ENCODE results near the gene SESN3. TPM values are rescaled to one million over a fixed set of nuclear protein-coding genes. Genes with fewer than 3 reads are reported as not detected.
"Not testable (repeated sequence)": the region's sequence is repeated elsewhere in the genome, so short reads cannot be mapped to it uniquely, and the experiment has no call there.

Gene SESN3
- total RNA-seq: 1 to 10 TPM; 2.8 to 8.8 (median 5.5) TPM
- long read RNA-seq: 0 reads

- 1% methylated on average over 31 of the region's 40 CpGs for WGBS (ENCODE audit: insufficient coverage, low coverage, low lambda C conversion rate, missing lambda C conversion rate)
- H3K27me3 ChIP-seq: no peaks in the 10 kb centered on the region
Observed at GRCh38 chr11:95231127-95231880, at the start of gene SESN3. SESN3 (minus strand) TSS chr11:95231202; CDS start chr11:95230860, 342 bp downstream.

DNA sequence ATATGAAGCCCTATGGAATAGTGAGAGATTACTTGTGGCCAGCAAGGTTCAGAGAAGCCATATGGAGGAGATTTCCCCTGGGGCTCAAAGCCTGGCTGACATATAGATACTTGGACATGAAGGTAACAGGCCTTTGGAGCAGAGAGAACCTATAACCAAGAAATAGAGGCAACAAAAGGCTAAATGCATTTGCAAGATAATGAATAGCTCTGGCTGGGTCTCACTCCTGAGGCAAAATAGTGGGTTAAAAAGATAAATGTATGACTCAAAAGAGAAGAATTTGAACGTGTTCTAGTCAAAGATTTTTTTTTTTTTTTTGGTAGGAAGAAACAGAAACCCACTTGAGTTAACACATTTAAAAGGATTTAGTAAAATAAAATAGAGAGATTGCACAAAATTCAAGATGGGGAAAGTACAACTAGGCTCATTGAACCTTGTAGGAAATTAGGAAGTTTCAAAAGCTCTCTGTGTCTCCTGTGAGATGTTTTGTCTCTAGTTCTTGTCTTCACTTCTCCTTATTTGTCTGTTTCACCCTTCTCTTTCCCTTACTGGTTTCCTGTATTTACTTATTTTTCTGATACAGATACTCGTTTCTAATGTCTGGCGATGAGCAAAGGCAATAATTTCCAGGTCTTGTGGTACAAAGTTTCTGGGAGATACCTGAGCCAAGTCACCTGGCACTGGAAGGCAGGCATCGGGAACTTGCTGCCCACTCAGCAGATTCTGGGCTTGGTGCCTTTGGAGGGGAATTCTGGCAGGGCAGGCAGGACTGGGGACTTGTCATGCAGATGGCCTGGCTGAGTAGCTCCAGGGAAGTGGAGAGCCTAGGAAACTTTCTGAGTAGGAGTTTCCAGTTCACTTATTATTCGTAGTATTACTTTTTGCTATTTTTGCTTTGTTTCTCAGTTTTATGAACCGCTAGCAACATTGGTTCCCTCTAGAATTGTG lies 49.2 kb upstream of the SESN3 start:
- intact Hi-C loops (cut with DNase I): no loop called here
- no peak overlapping the region for H3K27ac ChIP-seq
- peaks cover 0 to 28% (median 5%) of the 10 kb centered on the region in 4 donors for H3K4me1 ChIP-seq
- 23% methylated on average over 5 of the region's 6 CpGs for WGBS (ENCODE audit: insufficient coverage, low coverage, low lambda C conversion rate, missing lambda C conversion rate)
- peak in 1 of 3 donors; percentile 55 for DNase-seq
- TF ChIP-seq POLR2A (IDR thresholded peaks at IDR 0.05): no peak
- H3K4me3 ChIP-seq: no peak overlapping the region
- no peaks in the 10 kb centered on the region for H3K27me3 ChIP-seq
- no peaks in the 10 kb centered on the region for H3K36me3 ChIP-seq
- no peaks in the 10 kb centered on the region for H3K9me3 ChIP-seq
- no peak for ATAC-seq

More at GRCh38 chr11:95231127-95231880, at the start of gene SESN3:
- intact Hi-C loops (cut with DNase I): no loop called here
- Histone ChIP-seq H3K4me1 (peaks cover 0 to 11% (median 0%) of the 10 kb centered on the region in 4 donors), H3K9me3 (no peaks in the 10 kb centered on the region), H3K4me3 (peak within 1 kb of the TSS; percentile 80 to 89 (median 84)), H3K36me3 (no peaks in the 10 kb centered on the region), H3K27ac (peak within 1 kb of the TSS; percentile 83 to 89 (median 86))
- ATAC-seq: peak; percentile 91 to 96 (median 94)
- peak; percentile 99 to 100 (median 100) for DNase-seq
- TF ChIP-seq CTCF (IDR thresholded peaks at IDR 0.05) (peak in 1 of 4 donors; percentile 10), POLR2A (IDR thresholded peaks at IDR 0.05) (peak; percentile 83)

- no peaks in the 10 kb centered on the region for H3K9me3 ChIP-seq
- DNase-seq (no peak), ATAC-seq (no peak)
- intact Hi-C loops (cut with DNase I): no loop called here
- no peak for TF ChIP-seq CTCF (IDR thresholded peaks at IDR 0.05)
- TF ChIP-seq POLR2A (IDR thresholded peaks at IDR 0.05): no peak
- H3K36me3 ChIP-seq: no peaks in the 10 kb centered on the region
- H3K4me3 ChIP-seq: no peak overlapping the region
- no peak overlapping the region for H3K27ac ChIP-seq
- WGBS (ENCODE audit: insufficient coverage, low coverage, low lambda C conversion rate, missing lambda C conversion rate): 77% methylated on average over 2 of the region's 2 CpGs
- peaks cover 0 to 14% (median 5%) of the 10 kb centered on the region in 4 donors for H3K4me1 ChIP-seq
- H3K27me3 ChIP-seq: no peaks in the 10 kb centered on the region
Observed at GRCh38 chr11:95277868-95278267, 46.9 kb upstream of the SESN3 start.

GRCh38 chr11:95276139-95276538 lies 45.1 kb upstream of the SESN3 start:
- Histone ChIP-seq H3K4me3 (no peak overlapping the region), H3K27me3 (no peaks in the 10 kb centered on the region), H3K9me3 (no peaks in the 10 kb centered on the region), H3K36me3 (no peaks in the 10 kb centered on the region), H3K27ac (no peak overlapping the region), H3K4me1 (no peaks in the 10 kb centered on the region)
- ATAC-seq: no peak
- no peak for DNase-seq
- intact Hi-C loops (cut with DNase I): no loop called here
- no peak for TF ChIP-seq CTCF (IDR thresholded peaks at IDR 0.05)
- no peak for TF ChIP-seq POLR2A (IDR thresholded peaks at IDR 0.05)
- 77% methylated on average over 4 of the region's 4 CpGs for WGBS (ENCODE audit: insufficient coverage, low coverage, low lambda C conversion rate, missing lambda C conversion rate)

DNA sequence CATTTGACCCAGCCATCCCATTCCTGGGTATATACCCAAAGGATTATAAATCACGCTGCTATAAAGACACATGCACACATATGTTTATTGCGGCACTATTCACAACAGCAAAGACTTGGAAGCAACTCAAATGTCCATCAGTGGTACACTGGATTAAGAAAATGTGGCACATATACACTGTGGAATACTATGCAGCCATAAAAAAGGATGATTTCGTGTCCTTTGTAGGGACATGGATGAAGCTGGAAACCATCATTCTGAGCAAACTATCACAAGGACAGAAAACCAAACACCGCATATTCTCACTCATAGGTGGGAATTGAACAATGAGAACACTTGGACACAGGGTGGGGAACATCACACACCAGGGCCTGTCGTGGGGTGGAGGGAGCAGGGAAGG lies 42.6 kb upstream of the SESN3 start:
- WGBS (ENCODE audit: insufficient coverage, low coverage, low lambda C conversion rate, missing lambda C conversion rate): 76% methylated on average over 5 of the region's 5 CpGs
- H3K9me3 ChIP-seq: not testable (repeated sequence)

More for the DNA sequence above, 42.6 kb upstream of the SESN3 start:
- H3K4me3 ChIP-seq; H3K36me3 ChIP-seq; H3K27ac ChIP-seq; ATAC-seq; DNase-seq; H3K27me3 ChIP-seq; intact Hi-C loops (cut with DNase I): not testable (repeated sequence)
- peaks cover 0 to 10% (median 2%) of the 10 kb centered on the region in 4 donors for H3K4me1 ChIP-seq

Measured in right lobe of liver (tissue), 6 donors.